HG03045 (cell line): ENCODE results near the gene EIF4G1.

Experiments used
- ATAC-seq: cut with Tn5 transposase; IDR thresholded peaks from one replicate; pipeline ENCODE4 v1.9.1; 2021; ENCODE audit warnings: mild to moderate bottlenecking, moderate library complexity; ENCODE audit not compliant: unreplicated experiment

The EIF4G1 gene

GRCh38 chr3:184361932-184362667 lies 47.7 kb downstream of the EIF4G1 start:
- peak; percentile 5 for ATAC-seq

- peak; percentile 89 for ATAC-seq
Observed at GRCh38 chr3:184362668-184363546, 48.5 kb downstream of the EIF4G1 start.

- no peak for ATAC-seq
Observed at GRCh38 chr3:184366619-184367289, 52.3 kb downstream of the EIF4G1 start.

GRCh38 chr3:184368116-184368515 lies 53.7 kb downstream of the EIF4G1 start:
- ATAC-seq: no peak

GRCh38 chr3:184368586-184369183 lies 54.3 kb downstream of the EIF4G1 start:
- no peak for ATAC-seq

GRCh38 chr3:184371570-184372018 lies 57.2 kb downstream of the EIF4G1 start:
- ATAC-seq: peak; percentile 74

- no peak for ATAC-seq
Observed at GRCh38 chr3:184372296-184372821, 58.0 kb downstream of the EIF4G1 start.

GRCh38 chr3:184372911-184373310 lies 58.5 kb downstream of the EIF4G1 start:
- no peak for ATAC-seq

- ATAC-seq: no peak
Observed at GRCh38 chr3:184373422-184373821, 59.0 kb downstream of the EIF4G1 start.

- no peak for ATAC-seq
Observed at GRCh38 chr3:184375747-184376461, 61.5 kb downstream of the EIF4G1 start.

- no peak for ATAC-seq
Observed at GRCh38 chr3:184377374-184377773, 63.0 kb downstream of the EIF4G1 start.

- ATAC-seq: no peak
Observed at GRCh38 chr3:184377882-184378445, 63.6 kb downstream of the EIF4G1 start, which contains the start of gene THPO. Gene THPO (minus strand): TSS chr3:184378207. CDS start chr3:184376259, 1,948 bp downstream.

GRCh38 chr3:184378651-184379357 lies 64.4 kb downstream of the EIF4G1 start:
- no peak for ATAC-seq

GRCh38 chr3:184379358-184380184 lies 65.2 kb downstream of the EIF4G1 start, which contains the start of gene CHRD:
Gene CHRD (plus strand): TSS chr3:184380054. CDS start chr3:184380319, 265 bp downstream.
- no peak for ATAC-seq

GRCh38 chr3:184380185-184380626 lies 65.8 kb downstream of the EIF4G1 start:
- no peak for ATAC-seq

- no peak for ATAC-seq
Observed at GRCh38 chr3:184380627-184381260, 66.3 kb downstream of the EIF4G1 start.
